Body of pancreas (tissue), 4 donors: ENCODE data around the gene PLXNB1. TPM values are rescaled to one million over a fixed set of nuclear protein-coding genes. Genes with fewer than 3 reads are reported as not detected.
A peak's percentile ranks its signal among the peaks of the same experiment; 100 is the strongest.

Experiments
- ATAC-seq: fragments of 150-250 bp; one replicate; pipeline ENCODE4 v1.9.1; 2016
- DNase-seq, 4 donors: peaks; one replicate each; pipeline ENCODE4 v3.0.0-alpha.2; 2019
- H3K27ac ChIP-seq, 4 donors: fragments of 200-600 bp; sonication (generic); 1 replicate in 3 of 4; 2 replicates in 1 of 4; pipeline versions ENCODE4 v1.5.1 to v1.6.1; 2016 to 2019; ENCODE audit warnings: mild to moderate bottlenecking in 1 of 4, mixed read lengths in 1 of 4, moderate library complexity in 1 of 4
- H3K27me3 ChIP-seq, 2 donors: fragments of 200-600 bp; sonication (generic); one replicate each; pipeline ENCODE4 v1.6.0; 2016; ENCODE audit warnings: mild to moderate bottlenecking in 1 of 2
- H3K36me3 ChIP-seq, 2 donors: fragments of 200-600 bp; sonication (generic); replicated peaks in 1 of 2; 2 replicates each; pipeline ENCODE4 v1.5.1; 2016; ENCODE audit warnings: low read depth in 2 of 2; ENCODE audit not compliant: insufficient read depth in 1 of 2
- H3K4me1 ChIP-seq: fragments of 200-600 bp; sonication (generic); one replicate; pipeline ENCODE4 v1.6.0; 2016
- H3K4me3 ChIP-seq, 2 donors: fragments of 200-600 bp; sonication (generic); 1 replicate in 1 of 2; 2 replicates in 1 of 2; pipeline ENCODE4 v1.5.1; 2016 to 2019
- H3K9me3 ChIP-seq, 3 donors: fragments of 200-600 bp; sonication (generic); 1 replicate in 2 of 3; 2 replicates in 1 of 3; pipeline ENCODE4 v1.5.1; 2016
- POLR2A ChIP-seq, 3 donors: fragments of 450-650 bp; IDR thresholded peaks; one replicate each; pipeline ENCODE4 v1.6.1; 2016; ENCODE audit warnings: antibody characterized with exemption in 3 of 3, mild to moderate bottlenecking in 2 of 3
- WGBS, 2 donors: methylation state at CpG; one replicate each; pipeline ENCODE4 v1.1.5; 2017; 5-methylcytosine and 5-hydroxymethylcytosine counted together
- intact Hi-C: fragments of 100-400 bp; cut with DNase I; formaldehyde crosslinking; loops from one replicate; pipeline ENCODE4 v1.15.1; 2023
- total RNA-seq, 2 donors: library from RNA; depleted of rRNA; stranded (reverse); fragments of >200 nt; gene quantifications; one replicate each; pipeline ENCODE4 v1.1.0, GENCODE V29; 2016
- TF ChIP-seq, protein P1 (sequence below), 7 experiments: fragments of 450-650 bp in 4 of 7; fragments of 200-600 bp in 3 of 7; sonication (generic) in 3 of 7; IDR thresholded peaks; one replicate each; pipeline ENCODE4 v1.5.1; 2016 to 2019; ENCODE audit warnings: antibody characterized with exemption in 7 of 7

Gene PLXNB1
- total RNA-seq, 2 donors from 2014 or later, result 118 to 311 TPM

DNA sequence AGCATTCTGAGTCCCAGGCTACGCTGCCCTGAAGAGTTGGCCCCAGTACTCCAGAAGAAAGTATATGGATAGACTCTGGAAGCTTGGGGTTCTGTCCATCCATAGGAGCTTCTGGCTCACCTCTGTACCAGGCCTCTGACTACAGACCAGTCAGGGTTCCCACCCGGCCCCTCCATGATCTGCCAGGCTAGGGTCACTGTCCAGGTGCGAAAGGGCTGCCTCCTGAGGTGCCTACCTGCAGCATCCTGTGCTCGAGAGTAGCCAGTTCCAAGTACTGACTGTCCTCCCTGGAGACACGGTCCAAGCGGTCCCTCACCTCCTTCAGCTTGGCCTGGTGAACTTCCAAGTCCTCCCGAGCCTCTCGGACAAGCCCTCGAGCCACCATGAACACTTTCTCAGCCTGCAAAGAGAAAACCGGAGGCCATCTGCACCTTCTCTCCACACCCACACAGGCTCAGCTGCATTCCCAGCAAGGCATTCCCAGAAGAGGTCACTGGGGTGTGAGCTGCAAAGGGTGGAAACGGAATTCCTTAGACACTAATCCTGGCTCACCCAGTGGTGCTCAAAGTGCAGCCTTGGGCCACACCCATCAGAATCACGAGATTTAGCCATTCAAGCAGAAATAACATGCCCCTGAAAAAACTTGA lies 3.7 kb upstream of the PLXNB1 start:
- DNase-seq (no peak), ATAC-seq (no peak)
- 81 to 90% methylated on average over 11 to 12 of the region's 12 CpGs for WGBS, 2 donors

DNA sequence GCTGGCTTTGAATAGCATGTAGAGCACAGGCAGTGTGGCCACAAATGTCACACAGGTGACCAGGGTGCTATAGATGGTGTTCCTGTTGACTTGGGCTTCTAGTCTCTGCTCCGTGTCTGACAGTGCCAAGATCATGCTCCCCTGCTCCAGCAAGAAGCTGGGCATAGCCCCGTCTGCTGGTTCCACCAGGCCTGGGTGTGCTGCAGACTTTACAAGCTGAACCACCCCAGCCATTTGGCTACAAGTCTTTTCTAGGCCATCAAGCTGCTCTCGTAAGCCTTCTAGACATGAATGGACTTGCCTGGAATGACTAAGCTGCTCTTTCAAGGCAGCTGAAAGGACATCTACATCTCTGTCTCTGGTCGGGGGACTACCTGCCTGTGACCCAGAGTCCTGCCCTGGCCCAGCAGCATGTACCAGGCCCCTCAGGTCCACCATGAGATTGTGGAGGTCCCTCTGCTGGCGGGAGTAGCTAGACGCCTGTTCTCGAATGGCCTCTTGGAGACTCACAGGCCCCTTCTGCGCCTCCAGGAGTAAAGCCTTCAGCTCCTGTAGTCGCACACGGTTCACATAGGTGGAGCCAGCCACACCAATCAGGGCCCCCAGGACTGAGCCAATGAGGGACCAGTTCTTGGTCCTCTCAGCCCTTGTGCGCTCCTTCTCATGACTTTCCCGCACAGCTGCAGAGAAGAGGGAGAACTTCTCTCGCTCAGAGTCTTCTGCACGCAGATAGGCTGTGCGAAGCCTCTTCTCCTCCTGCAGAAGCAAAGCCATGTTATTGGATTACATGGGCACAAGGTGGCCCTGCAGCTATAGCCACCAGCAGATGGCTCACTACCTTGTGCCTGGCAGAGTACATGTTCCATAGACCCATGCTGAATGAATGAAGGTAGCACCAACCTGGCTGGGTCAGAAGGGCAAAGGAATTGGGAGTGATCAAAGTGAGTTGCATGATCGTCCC lies 2.8 kb upstream of the PLXNB1 start:
- no peak overlapping the region for H3K4me3 ChIP-seq
- no peak for TF ChIP-seq POLR2A (IDR thresholded peaks at IDR 0.05)
- TF ChIP-seq, protein P1, sequence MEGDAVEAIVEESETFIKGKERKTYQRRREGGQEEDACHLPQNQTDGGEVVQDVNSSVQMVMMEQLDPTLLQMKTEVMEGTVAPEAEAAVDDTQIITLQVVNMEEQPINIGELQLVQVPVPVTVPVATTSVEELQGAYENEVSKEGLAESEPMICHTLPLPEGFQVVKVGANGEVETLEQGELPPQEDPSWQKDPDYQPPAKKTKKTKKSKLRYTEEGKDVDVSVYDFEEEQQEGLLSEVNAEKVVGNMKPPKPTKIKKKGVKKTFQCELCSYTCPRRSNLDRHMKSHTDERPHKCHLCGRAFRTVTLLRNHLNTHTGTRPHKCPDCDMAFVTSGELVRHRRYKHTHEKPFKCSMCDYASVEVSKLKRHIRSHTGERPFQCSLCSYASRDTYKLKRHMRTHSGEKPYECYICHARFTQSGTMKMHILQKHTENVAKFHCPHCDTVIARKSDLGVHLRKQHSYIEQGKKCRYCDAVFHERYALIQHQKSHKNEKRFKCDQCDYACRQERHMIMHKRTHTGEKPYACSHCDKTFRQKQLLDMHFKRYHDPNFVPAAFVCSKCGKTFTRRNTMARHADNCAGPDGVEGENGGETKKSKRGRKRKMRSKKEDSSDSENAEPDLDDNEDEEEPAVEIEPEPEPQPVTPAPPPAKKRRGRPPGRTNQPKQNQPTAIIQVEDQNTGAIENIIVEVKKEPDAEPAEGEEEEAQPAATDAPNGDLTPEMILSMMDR (IDR thresholded peaks at IDR 0.05), result no peak

More for the DNA sequence above, 3.7 kb upstream of the PLXNB1 start:
- Histone ChIP-seq H3K9me3 (no peaks in the 10 kb centered on the region), H3K27ac (no peak overlapping the region), H3K4me1 (peaks cover 26% of the 10 kb centered on the region), H3K36me3 (no peaks in the 10 kb centered on the region), H3K27me3 (no peaks in the 10 kb centered on the region), H3K4me3 (no peak overlapping the region)
- no peak for TF ChIP-seq POLR2A (IDR thresholded peaks at IDR 0.05)
- TF ChIP-seq, protein P1 (IDR thresholded peaks at IDR 0.05), result no peak
- intact Hi-C loops, result no loop called here

DNA sequence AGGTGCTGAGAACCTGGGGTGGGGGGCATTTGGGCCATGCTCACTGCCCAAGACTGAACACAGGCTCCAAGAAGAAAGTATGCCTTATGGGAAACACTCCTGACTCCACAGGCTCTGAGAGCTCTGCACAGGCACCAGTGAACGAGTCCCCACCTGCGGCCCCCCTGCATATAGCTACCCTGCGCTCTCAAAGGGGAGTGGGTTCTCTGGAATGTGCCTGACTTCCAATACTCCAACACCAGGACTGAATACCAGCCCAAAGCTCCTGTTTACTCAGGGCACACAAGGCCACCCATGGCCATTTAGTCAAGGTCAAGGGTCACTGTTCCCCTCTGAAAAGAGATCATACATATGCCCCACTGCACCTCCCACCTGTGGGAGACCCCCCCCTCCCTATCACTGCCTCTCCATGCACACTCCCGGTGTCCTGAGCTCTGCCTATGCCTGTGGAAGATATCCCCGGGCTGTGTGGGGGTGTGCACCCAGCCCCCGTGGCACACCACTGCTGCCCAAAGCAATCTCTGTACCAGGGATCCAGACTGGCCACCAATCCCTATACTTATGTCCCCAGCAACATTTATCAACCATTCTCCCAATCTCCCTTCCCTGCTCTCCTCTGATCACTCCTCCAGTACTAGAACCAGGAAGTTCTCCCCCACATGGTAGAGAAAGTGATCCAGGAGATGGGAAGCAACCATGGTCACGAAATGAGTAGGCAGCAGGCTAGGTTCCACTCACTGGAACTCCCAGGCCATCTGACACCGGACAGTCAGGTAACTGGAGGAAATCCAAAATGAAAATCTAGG lies 1.5 kb upstream of the PLXNB1 start:
- Histone ChIP-seq H3K9me3 (no peaks in the 10 kb centered on the region), H3K4me3 (no peak overlapping the region), H3K4me1 (peaks cover 47% of the 10 kb centered on the region), H3K27ac (peak overlapping the region; percentile 90 to 96 (median 94)), H3K27me3 (no peaks in the 10 kb centered on the region), H3K36me3 (no peaks in the 10 kb centered on the region)
- no peak for DNase-seq
- TF ChIP-seq, protein P1 (IDR thresholded peaks at IDR 0.05), result no peak
- no peak for TF ChIP-seq POLR2A (IDR thresholded peaks at IDR 0.05)
- WGBS, 2 donors, result 59 to 73% methylated on average over 4 to 8 of the region's 8 CpGs
- intact Hi-C loops, result no loop called here
- ATAC-seq, result no peak

More for the DNA sequence above, 2.8 kb upstream of the PLXNB1 start:
- ATAC-seq (no peak), DNase-seq (no peak)
- H3K4me1 ChIP-seq, result peaks cover 34% of the 10 kb centered on the region
- H3K36me3 ChIP-seq, result no peaks in the 10 kb centered on the region
- WGBS, 2 donors, result 88% methylated on average over 13 to 16 of the region's 16 CpGs
- no peaks in the 10 kb centered on the region for H3K27me3 ChIP-seq
- H3K9me3 ChIP-seq, result no peaks in the 10 kb centered on the region
- intact Hi-C loops, result no loop called here
- peak overlapping the region in 1 of 4 donors; percentile 93 for H3K27ac ChIP-seq

DNA sequence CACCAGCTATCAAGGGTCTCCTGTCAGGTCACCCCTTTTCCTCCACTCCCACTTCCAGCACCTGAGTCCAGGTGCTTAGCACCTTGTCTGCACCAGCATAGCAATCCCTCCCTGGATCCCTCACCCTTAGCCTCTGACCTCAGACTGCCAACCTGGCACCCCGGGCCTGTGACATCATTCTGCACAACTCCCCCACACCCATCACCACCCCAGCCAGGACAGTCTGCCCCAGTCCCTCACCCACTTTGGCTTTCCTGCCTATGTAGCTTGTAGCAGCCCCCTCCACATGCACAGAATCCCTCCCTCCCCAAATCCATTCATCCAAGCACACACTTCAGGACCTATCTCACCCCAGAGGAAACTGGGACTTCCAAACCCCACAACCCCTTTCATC lies 819 bp upstream of the PLXNB1 start:
- TF ChIP-seq POLR2A (IDR thresholded peaks at IDR 0.05), result no peak
- TF ChIP-seq, protein P1 (IDR thresholded peaks at IDR 0.05), result no peak
- DNase-seq, result no peak
- H3K27ac ChIP-seq, result peak overlapping the region; percentile 90 to 96 (median 94)
- no peaks in the 10 kb centered on the region for H3K36me3 ChIP-seq
- H3K27me3 ChIP-seq, result no peaks in the 10 kb centered on the region
- no peaks in the 10 kb centered on the region for H3K9me3 ChIP-seq
- no peak for ATAC-seq
- H3K4me1 ChIP-seq, result peaks cover 48% of the 10 kb centered on the region
- 36 to 47% methylated on average over 1 of the region's 1 CpG for WGBS, 2 donors
- no peak overlapping the region for H3K4me3 ChIP-seq
- intact Hi-C loops, result no loop called here
